ENCODE results near the gene LMO7.

- TF ChIP-seq POLR2A (IDR thresholded peaks at IDR 0.05) (no peak), CTCF (IDR thresholded peaks at IDR 0.05) (no peak)
These were observed 125.2 kb downstream of the LMO7 start for GRCh38 chr13:75761369-75761768.

Data from breast epithelium (tissue), 3 donors.